H9 (cell line): ENCODE results near the gene PLS3. TPM values are rescaled to one million over a fixed set of nuclear protein-coding genes. Genes with fewer than 3 reads are reported as not detected.
A peak's percentile ranks its signal among the peaks of the same experiment; 100 is the strongest.

Experiments used
- DNase-seq: peaks from one replicate; pipeline ENCODE4 v3.0.0-alpha.2; 2017
- H2AFZ ChIP-seq: one replicate; pipeline ENCODE4 v1.6.1; 2013; ENCODE audit warnings: mild to moderate bottlenecking, low read length, control low read depth, moderate library complexity
- H2AK5ac ChIP-seq: 2 replicates; pipeline ENCODE4 v1.6.1; 2013; ENCODE audit warnings: low read length, control low read depth, mixed read lengths; ENCODE audit not compliant: insufficient read length
- H2BK120ac ChIP-seq: one replicate; pipeline ENCODE4 v1.6.1; 2013; ENCODE audit warnings: low read depth, mild to moderate bottlenecking, low read length, control low read depth, inconsistent platforms; ENCODE audit not compliant: poor library complexity, severe bottlenecking
- H2BK12ac ChIP-seq: 2 replicates; pipeline ENCODE4 v1.6.1; 2013; ENCODE audit warnings: low read length, control low read depth, mixed read lengths, low read depth; ENCODE audit not compliant: insufficient read length
- H2BK15ac ChIP-seq: 2 replicates; pipeline ENCODE4 v1.6.1; 2013; ENCODE audit warnings: low read depth, low read length, control low read depth
- H2BK20ac ChIP-seq: one replicate; pipeline ENCODE4 v1.6.1; 2013; ENCODE audit warnings: low read depth, mild to moderate bottlenecking, low read length, control low read depth, inconsistent platforms; ENCODE audit not compliant: poor library complexity, severe bottlenecking
- H2BK5ac ChIP-seq: 2 replicates; pipeline ENCODE4 v1.6.1; 2013; ENCODE audit warnings: low read length, control low read depth, mixed read lengths; ENCODE audit not compliant: insufficient read length
- H3K14ac ChIP-seq: 2 replicates; pipeline ENCODE4 v1.6.1; 2013; ENCODE audit warnings: low read length, control low read depth; ENCODE audit not compliant: insufficient read depth
- H3K18ac ChIP-seq: 2 replicates; pipeline ENCODE4 v1.6.1; 2013; ENCODE audit warnings: low read depth, mild to moderate bottlenecking, mixed read lengths, low read length, control low read depth; ENCODE audit not compliant: insufficient read length
- H3K23ac ChIP-seq: 2 replicates; pipeline ENCODE4 v1.6.1; 2013; ENCODE audit warnings: low read length, control low read depth, mixed read lengths, low read depth; ENCODE audit not compliant: insufficient read length
- H3K23me2 ChIP-seq: 2 replicates; pipeline ENCODE4 v1.6.1; 2013; ENCODE audit warnings: low read depth, mild to moderate bottlenecking, mixed read lengths, low read length, control low read depth; ENCODE audit not compliant: insufficient read length, poor library complexity, severe bottlenecking
- H3K27ac ChIP-seq: 2 replicates; pipeline ENCODE4 v1.5.1; 2013; ENCODE audit warnings: low read length, control low read depth, mixed read lengths, low read depth; ENCODE audit not compliant: insufficient read length
- H3K27me3 ChIP-seq: 2 replicates; pipeline ENCODE4 v1.6.1; 2013; ENCODE audit warnings: low read length, control low read depth, inconsistent platforms; ENCODE audit not compliant: insufficient read depth
- H3K4ac ChIP-seq: 2 replicates; pipeline ENCODE4 v1.6.1; 2013; ENCODE audit warnings: low read depth, mild to moderate bottlenecking, control low read depth, inconsistent platforms, low read length, moderate library complexity
- H3K4me1 ChIP-seq: 2 replicates; pipeline ENCODE4 v1.6.1; 2013; ENCODE audit warnings: low read length, control low read depth, inconsistent platforms; ENCODE audit not compliant: insufficient read depth
- H3K4me2 ChIP-seq: 2 replicates; pipeline ENCODE4 v1.6.1; 2013; ENCODE audit warnings: low read length, control low read depth, mixed read lengths; ENCODE audit not compliant: insufficient read length, insufficient read depth
- H3K56ac ChIP-seq: 2 replicates; pipeline ENCODE4 v1.6.1; 2013; ENCODE audit warnings: low read depth, mild to moderate bottlenecking, mixed read lengths, low read length, control low read depth; ENCODE audit not compliant: insufficient read length
- H3K79me1 ChIP-seq: 2 replicates; pipeline ENCODE4 v1.6.1; 2013; ENCODE audit warnings: low read depth, mild to moderate bottlenecking, moderate library complexity, low read length, control low read depth, inconsistent platforms; ENCODE audit not compliant: insufficient read depth, poor library complexity, severe bottlenecking
- H3K79me2 ChIP-seq: 2 replicates; pipeline ENCODE4 v1.6.1; 2013; ENCODE audit warnings: low read length, control low read depth, inconsistent platforms; ENCODE audit not compliant: insufficient read depth
- H3K9ac ChIP-seq: 2 replicates; pipeline ENCODE4 v1.6.1; 2013; ENCODE audit warnings: low read length, control low read depth, mixed read lengths; ENCODE audit not compliant: insufficient read length; ENCODE audit errors: extremely low read depth
- H3K9me3 ChIP-seq: one replicate; pipeline ENCODE4 v1.6.1; 2013; ENCODE audit warnings: low read depth, low read length, inconsistent platforms; ENCODE audit not compliant: control insufficient read depth
- H3T11ph ChIP-seq: one replicate; pipeline ENCODE4 v1.6.1; 2013; ENCODE audit warnings: mild to moderate bottlenecking, low read length, control low read depth, inconsistent platforms
- H4K20me1 ChIP-seq: one replicate; pipeline ENCODE4 v1.6.1; 2013; ENCODE audit not compliant: control insufficient read depth, insufficient read length, insufficient read depth
- H4K5ac ChIP-seq: 2 replicates; pipeline ENCODE4 v1.6.1; 2013; ENCODE audit warnings: low read depth, mild to moderate bottlenecking, mixed read lengths, low read length, control low read depth; ENCODE audit not compliant: insufficient read length
- H4K8ac ChIP-seq: replicated peaks from 2 replicates; pipeline ENCODE4 v1.6.1; 2013; ENCODE audit warnings: low read length, control low read depth, mixed read lengths, low read depth; ENCODE audit not compliant: insufficient read length
- H4K91ac ChIP-seq: 2 replicates; pipeline ENCODE4 v1.6.1; 2013; ENCODE audit warnings: low read depth, mild to moderate bottlenecking, moderate library complexity, mixed read lengths, low read length, control low read depth; ENCODE audit not compliant: insufficient read length
- H3K27ac Mint-ChIP-seq, 3 experiments: 2 replicates in 2 of 3; 3 replicates in 1 of 3; pipeline ENCODE4 v1.8.0; 2020 to 2021; ENCODE audit warnings: mixed read lengths in 3 of 3, mild to moderate bottlenecking in 1 of 3, moderate library complexity in 1 of 3
- H3K27me3 Mint-ChIP-seq: 2 replicates; pipeline ENCODE4 v1.8.0; 2021; ENCODE audit warnings: low read depth, mild to moderate bottlenecking, moderate library complexity, mixed read lengths
- H3K36me3 Mint-ChIP-seq, 3 experiments: 2 replicates in 2 of 3; 3 replicates in 1 of 3; pipeline ENCODE4 v1.8.0; 2020 to 2021; ENCODE audit warnings: low read depth in 3 of 3, mixed read lengths in 3 of 3; ENCODE audit not compliant: insufficient read depth in 1 of 3
- H3K4me1 Mint-ChIP-seq, 2 experiments: 2 replicates each; pipeline ENCODE4 v1.8.0; 2020; ENCODE audit warnings: mixed read lengths in 2 of 2
- H3K4me3 Mint-ChIP-seq, 2 experiments: 2 replicates in 1 of 2; 3 replicates in 1 of 2; pipeline ENCODE4 v1.8.0; 2020 to 2021; ENCODE audit warnings: mild to moderate bottlenecking in 2 of 2, mixed read lengths in 2 of 2, moderate library complexity in 1 of 2
- H3K9me3 Mint-ChIP-seq, 2 experiments: 2 replicates in 1 of 2; 3 replicates in 1 of 2; pipeline ENCODE4 v1.8.0; 2020; ENCODE audit warnings: mild to moderate bottlenecking in 2 of 2, mixed read lengths in 2 of 2, moderate library complexity in 1 of 2
- CTCF ChIP-seq: fragments of 200-600 bp; sonication (generic); conservative IDR thresholded peaks from 3 replicates; pipeline ENCODE4 v1.8.0; 2021; ENCODE audit warnings: antibody characterized with exemption, mild to moderate bottlenecking
- WGBS: extraction: QIAGEN DNeasy Blood & Tissue Kit; methylation state at CpG from one replicate; pipeline ENCODE4 v1.1.7; 2013; ENCODE audit warnings: missing lambda C conversion rate, low lambda C conversion rate, mixed read lengths; ENCODE audit not compliant: insufficient read length; ENCODE audit errors: extremely low coverage; 5-methylcytosine and 5-hydroxymethylcytosine counted together
- total RNA-seq: library from RNA; stranded (reverse); gene quantifications from 2 replicates; pipeline ENCODE4 v1.2.1, GENCODE V29; 2021

PLS3 gene
- total RNA-seq, 1 experiment from 2014 or later: 315 TPM

GRCh38 chrX:115694028-115694427, 133.1 kb downstream of the PLS3 start:
- H3K27ac ChIP-seq: peak overlapping the region; percentile 99
- Mint-ChIP-seq H3K9me3 (no peaks in the 10 kb centered on the region; a peak in 1 of 5 replicates), H3K27me3 (no peaks in the 10 kb centered on the region), H3K4me3 (peak overlapping the region in 1 of 2 experiments; percentile 57; a peak in 4 of 5 replicates), H3K4me1 (peaks cover 56 to 63% of the 10 kb centered on the region in 2 experiments), H3K36me3 (peaks cover 0 to 4% (median 0%) of the 10 kb centered on the region in 3 experiments; a peak in 1 of 7 replicates), H3K27ac (peak overlapping the region; percentile 98 to 100 (median 99))
- H2BK120ac ChIP-seq: peak overlapping the region; percentile 63
- H4K91ac ChIP-seq: peak overlapping the region; percentile 74
- peak overlapping the region; percentile 25 for H4K8ac ChIP-seq
- peak overlapping the region; percentile 43 for H2AK5ac ChIP-seq
- peak overlapping the region; percentile 76 for H2BK20ac ChIP-seq
- H2AFZ ChIP-seq: no peak overlapping the region
- H4K20me1 ChIP-seq: no peaks in the 10 kb centered on the region
- no peak overlapping the region for H3K56ac ChIP-seq
- no peak for TF ChIP-seq CTCF
- H3K18ac ChIP-seq: peak overlapping the region; percentile 89
- peaks cover 22% of the 10 kb centered on the region for H3K4me1 ChIP-seq
- no peak overlapping the region for H2BK15ac ChIP-seq
- no peak for DNase-seq
- H3K4me2 ChIP-seq: peak overlapping the region; percentile 41
- H3K4ac ChIP-seq: peak overlapping the region; percentile 42; the same call in 1 of the 2 replicates
- H3K23ac ChIP-seq: no peak overlapping the region
- H3K79me1 ChIP-seq: no peaks in the 10 kb centered on the region
- peak overlapping the region; percentile 94 for H2BK12ac ChIP-seq
- H4K5ac ChIP-seq: peak overlapping the region; percentile 92
- H3K9me3 ChIP-seq: no peaks in the 10 kb centered on the region
- H3K14ac ChIP-seq: peak overlapping the region; percentile 52; the same call in 1 of the 2 replicates
- no CpG with 5 or more reads among the region's 6 CpGs for WGBS
- peak overlapping the region; percentile 15 for H3K9ac ChIP-seq
- H3K79me2 ChIP-seq: no peaks in the 10 kb centered on the region
- peak overlapping the region; percentile 46 for H3T11ph ChIP-seq
- H2BK5ac ChIP-seq: peak overlapping the region; percentile 93
- no peaks in the 10 kb centered on the region for H3K23me2 ChIP-seq
- no peaks in the 10 kb centered on the region for H3K27me3 ChIP-seq
